GM21390 (cell line): Measurements from ENCODE around the gene ARL4A.

Source experiments
- ATAC-seq: cut with Tn5 transposase; IDR thresholded peaks from one replicate; pipeline ENCODE4 v1.9.1; 2021; ENCODE audit not compliant: unreplicated experiment

ARL4A gene

GRCh38 chr7:12722636-12723605 is 35.5 kb downstream of the ARL4A start:
- no peak for ATAC-seq

GRCh38 chr7:12725575-12726316 is 38.3 kb downstream of the ARL4A start:
- no peak for ATAC-seq

- ATAC-seq = no peak
Observed at GRCh38 chr7:12726908-12727307, 39.5 kb downstream of the ARL4A start.

GRCh38 chr7:12727455-12728191 is 40.2 kb downstream of the ARL4A start:
- no peak for ATAC-seq

GRCh38 chr7:12728192-12728538 is 40.7 kb downstream of the ARL4A start:
- ATAC-seq = no peak

GRCh38 chr7:12729112-12729511 is 41.7 kb downstream of the ARL4A start:
- ATAC-seq = no peak

- no peak for ATAC-seq
Observed at GRCh38 chr7:12730523-12730922, 43.1 kb downstream of the ARL4A start.

- ATAC-seq = no peak
Observed at GRCh38 chr7:12731214-12731656, 43.8 kb downstream of the ARL4A start.

- ATAC-seq = no peak
Observed at GRCh38 chr7:12731775-12732174, 44.3 kb downstream of the ARL4A start.

- no peak for ATAC-seq
Observed at GRCh38 chr7:12732428-12732827, 45.0 kb downstream of the ARL4A start.

GRCh38 chr7:12735923-12736322 is 48.5 kb downstream of the ARL4A start:
- no peak for ATAC-seq

- no peak for ATAC-seq
Observed at GRCh38 chr7:12737373-12737772, 49.9 kb downstream of the ARL4A start.

- no peak for ATAC-seq
Observed at GRCh38 chr7:12737836-12738235, 50.4 kb downstream of the ARL4A start.

- ATAC-seq = no peak
Observed at GRCh38 chr7:12738665-12739064, 51.2 kb downstream of the ARL4A start.
